NAMALWA (cell line): ENCODE data around the gene HTRA3.

Source experiments
- DNase-seq: peaks from one replicate; pipeline ENCODE4 v3.0.0-alpha.2; 2015; ENCODE audit warnings: low spot score

The HTRA3 gene

DNA sequence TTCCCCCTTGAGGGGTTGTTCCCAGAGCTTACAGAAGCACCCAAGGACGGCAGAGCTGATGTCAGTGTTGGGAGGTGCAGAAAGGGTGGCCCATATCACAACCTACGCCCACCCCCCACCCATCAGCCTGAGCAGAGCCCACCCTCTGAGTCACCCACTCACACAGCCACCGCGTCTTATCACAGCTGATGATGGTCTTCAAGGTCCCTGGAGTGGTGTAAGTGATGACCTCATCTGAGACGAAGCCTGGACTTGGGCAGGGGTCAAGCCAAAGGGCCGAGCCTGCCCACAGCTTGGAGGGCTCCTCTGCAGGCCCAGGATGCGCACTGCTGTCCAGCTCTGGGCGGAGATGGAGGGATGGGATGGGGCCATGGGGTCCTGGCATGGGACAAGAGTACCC is 3.0 kb upstream of the HTRA3 start:
- no peak for DNase-seq

DNA sequence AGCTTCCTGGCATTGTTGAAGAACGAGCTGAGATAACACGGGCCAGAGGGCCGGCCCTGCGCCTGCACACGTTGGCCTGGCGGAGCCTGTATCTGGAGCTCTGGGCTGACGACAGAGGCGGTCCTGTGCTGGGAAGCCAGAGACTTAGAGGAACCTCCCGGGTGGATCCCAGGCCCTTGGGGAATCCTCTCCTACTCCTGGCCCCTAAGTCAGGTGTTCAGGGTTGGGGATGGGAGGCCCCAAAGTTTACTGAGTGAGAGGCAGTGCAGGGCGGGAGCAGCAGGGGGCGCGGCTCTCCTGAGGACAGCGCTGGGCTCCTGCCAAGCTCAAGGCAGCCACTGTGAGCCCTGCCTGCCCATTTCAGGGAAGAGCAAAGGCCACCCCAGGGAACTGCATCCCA is 2.5 kb upstream of the HTRA3 start:
- DNase-seq: peak; percentile 43

DNA sequence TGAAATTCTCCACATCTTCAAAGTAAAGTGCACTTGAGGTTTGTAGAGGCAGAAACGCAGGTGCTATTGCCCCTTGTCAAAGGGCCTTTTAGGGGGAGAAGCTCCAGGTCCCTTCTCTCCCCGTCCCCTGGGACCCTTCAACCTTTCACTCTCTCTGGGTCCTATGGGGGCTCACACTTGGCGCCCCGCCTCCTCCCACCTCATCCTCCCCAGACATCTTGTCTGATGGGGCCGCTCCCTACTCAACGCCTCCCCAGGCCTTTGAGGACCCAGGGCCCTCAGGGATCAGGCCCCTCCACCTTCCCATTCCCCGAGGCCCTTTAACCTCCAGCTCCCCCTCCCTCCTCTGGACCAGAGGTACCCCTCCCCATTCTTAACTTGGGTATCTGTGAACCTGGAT is 1.3 kb upstream of the HTRA3 start:
- no peak for DNase-seq

- DNase-seq: no peak
These were observed 536 bp upstream of the HTRA3 start for GRCh38 chr4:8268901-8269534.

GRCh38 chr4:8270418-8270771 is 841 bp downstream of the HTRA3 start:
- no peak for DNase-seq

DNA sequence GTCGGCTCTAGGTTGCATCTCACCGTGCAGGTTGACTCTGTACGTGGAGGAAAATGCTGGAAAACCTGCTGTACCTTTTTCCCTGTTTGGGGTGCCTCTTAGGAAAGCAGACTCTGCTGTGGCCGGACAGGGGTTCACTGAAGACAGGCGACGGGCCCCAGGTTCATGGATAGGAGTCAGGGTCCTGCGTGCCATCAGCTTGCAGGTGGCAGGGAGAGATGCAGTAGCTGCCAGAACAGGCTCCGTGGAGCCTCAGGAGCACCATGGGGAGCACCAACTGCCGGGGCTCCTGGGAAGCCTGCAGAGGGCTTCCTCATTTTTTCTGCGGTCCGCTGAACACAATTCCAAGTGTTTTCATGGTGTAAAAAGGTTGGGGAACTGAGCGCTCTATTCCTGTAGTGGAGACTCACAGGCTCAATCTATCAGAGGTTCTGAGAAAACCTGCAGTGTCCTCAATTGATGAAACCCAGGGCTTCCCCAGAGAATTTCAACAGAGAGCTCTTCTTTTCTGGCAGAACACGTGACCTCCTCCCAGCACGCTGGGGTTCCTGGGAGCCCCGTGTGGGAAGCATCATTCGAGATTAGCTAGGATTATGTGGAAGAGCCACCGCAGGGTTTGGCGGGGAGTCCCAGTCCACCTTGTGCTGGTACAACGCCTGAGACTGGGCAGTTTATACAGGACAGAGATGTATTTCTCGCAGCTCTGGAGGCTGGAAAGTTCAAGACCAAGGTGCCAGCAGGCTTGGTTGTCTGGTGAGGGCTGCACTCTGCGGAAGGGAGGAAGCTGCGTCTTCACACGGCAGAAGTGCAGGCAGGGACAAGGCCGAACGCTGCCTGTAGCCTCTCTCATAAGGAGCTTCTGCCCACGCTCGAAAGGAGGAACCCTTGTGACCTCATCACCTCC is 1.6 kb downstream of the HTRA3 start:
- DNase-seq: no peak

- DNase-seq: no peak
These were observed 2.3 kb downstream of the HTRA3 start for GRCh38 chr4:8271821-8272220.

- DNase-seq: no peak
These were observed 3.2 kb downstream of the HTRA3 start for GRCh38 chr4:8272472-8273428.

DNA sequence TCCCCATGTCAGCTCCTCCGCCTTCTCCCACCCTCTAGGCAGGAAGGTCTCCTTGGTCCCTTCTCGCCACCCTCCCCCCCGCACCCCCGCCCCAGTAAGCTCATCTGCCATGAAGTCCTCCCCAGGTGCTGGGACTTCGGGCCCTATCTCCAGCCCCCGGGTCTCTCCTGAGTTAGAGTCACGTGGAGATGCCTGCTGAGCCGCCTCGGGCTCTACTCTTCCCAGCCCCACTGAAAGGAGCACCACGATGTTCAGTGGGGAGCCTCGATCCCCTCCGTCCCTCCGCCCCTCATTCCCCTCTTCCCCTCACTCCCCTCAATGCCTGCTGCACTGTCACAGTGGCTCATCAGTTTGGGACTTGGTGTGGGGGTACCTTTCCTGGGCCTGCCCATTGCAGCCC is 3.9 kb downstream of the HTRA3 start:
- no peak for DNase-seq

DNA sequence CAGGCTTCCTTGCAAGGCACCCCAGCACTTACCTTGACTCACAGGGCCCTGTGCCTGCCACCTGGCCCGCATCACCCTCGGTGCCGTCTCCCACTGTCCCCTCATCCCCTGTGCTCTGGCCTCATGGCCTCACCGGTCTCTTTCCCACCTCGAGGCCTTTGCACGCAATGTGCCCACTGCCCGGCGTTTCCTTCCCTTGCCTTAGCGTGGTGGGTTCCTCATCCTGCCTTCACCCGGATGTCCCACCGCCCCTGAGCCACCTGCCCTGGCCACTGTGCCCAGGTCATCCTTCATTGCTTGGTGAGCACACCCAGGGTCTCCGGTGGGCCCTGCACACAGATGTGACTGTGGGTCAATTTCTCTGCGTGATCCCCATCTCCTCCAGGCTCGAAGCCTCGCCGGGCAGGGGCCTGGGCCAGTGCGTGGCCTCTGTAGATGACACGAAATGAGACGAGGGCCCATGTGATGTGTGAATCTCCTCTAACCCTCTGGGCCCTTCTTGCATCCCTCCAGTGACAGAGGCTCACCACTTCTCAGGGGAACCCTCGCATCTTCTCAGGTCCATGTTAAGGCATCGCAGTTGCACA is 4.6 kb downstream of the HTRA3 start:
- DNase-seq: no peak

GRCh38 chr4:8274765-8275547 is 5.4 kb downstream of the HTRA3 start:
- DNase-seq: no peak

DNA sequence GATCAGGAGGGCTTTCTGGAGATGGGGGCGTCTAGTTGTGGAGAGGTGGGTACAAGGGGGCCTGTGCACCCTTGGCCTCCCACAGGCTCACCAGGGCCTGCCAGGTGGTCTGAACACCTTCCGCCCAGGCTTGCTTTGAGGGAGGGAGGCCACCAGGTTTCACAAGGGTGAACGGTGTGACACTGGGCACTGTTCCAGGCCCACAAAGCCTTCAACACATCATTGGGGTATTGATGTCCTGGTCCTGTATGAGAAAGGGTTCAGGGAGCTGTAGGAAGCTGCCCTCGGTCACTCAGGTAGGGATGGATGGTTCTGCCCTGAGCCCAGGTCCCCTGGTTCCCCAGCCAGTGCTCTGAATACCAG is 6.0 kb downstream of the HTRA3 start:
- no peak for DNase-seq

DNA sequence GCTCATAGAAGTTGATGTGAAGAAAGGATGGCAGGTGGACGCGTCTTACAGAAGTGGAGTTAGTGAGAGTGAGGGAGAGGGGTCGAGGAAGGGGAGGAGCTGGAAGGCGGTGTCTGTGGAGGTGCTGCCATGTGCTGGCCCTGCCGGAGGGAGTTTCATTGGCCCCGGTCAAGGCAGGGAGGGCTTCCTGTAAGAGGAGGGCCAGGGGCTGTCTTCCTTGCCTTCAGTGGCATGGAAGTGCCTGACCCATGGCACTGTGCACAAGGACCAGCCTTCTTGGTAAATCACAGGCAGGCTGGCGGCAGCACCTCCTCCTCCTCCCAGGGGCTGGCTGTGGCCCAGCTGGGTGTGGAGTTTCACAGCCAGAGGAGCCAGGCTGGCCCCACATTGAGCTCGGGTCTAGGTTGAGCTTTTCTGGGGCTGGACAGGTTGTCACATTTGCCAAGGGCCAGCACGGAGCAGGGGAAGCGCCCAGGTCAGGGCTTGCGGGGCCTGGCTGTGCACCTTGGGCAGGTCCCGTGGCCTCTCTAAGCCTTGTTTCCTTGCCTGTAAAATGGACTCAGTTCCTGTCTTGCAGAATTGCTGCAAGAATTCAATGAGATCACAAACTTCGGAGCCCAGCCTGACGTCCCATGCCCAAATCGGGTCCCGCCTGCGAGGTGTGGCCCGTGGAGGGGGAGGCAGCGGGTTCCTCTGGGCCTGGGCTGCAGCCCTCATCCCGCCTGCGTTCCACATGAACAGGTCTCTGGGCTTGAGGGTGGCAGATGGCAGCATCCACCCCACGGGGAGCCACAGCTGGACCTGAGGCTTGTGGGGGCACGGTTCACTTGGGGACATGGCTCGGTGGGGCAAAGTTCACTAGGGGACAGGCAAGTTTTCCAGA is 7.0 kb downstream of the HTRA3 start:
- no peak for DNase-seq

DNA sequence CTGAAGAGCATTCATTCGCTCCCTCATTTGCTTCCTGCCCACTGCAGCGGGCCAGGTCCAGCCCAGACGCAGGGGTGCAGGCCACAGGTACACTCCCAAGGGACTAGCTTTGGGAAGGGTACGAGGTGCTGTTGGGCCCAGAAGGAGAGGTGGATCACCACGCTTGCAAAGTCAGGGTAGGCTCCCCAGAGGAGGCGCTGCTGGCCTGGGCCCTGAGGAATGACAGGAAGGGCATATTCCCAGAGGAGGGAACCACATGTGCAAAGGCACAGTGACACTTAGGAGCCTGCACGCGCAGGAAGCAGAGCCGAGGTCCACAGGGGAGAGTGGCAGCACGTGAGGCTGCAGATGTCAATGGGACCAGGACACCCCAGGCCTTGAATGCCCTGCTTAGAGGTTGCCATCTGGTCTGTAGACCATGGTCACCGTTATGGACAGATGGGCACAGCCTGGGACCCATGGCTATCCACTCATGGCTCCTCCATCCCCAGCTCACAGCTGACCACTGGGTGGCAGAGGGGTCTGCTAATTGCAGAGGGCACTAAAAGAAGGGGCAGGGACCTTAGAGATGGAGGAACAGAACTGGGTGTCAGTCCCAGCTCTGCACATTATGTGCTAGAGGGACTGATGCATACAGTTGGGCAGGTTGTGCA is 7.9 kb downstream of the HTRA3 start:
- no peak for DNase-seq

GRCh38 chr4:8278009-8278395 is 8.4 kb downstream of the HTRA3 start:
- no peak for DNase-seq

DNA sequence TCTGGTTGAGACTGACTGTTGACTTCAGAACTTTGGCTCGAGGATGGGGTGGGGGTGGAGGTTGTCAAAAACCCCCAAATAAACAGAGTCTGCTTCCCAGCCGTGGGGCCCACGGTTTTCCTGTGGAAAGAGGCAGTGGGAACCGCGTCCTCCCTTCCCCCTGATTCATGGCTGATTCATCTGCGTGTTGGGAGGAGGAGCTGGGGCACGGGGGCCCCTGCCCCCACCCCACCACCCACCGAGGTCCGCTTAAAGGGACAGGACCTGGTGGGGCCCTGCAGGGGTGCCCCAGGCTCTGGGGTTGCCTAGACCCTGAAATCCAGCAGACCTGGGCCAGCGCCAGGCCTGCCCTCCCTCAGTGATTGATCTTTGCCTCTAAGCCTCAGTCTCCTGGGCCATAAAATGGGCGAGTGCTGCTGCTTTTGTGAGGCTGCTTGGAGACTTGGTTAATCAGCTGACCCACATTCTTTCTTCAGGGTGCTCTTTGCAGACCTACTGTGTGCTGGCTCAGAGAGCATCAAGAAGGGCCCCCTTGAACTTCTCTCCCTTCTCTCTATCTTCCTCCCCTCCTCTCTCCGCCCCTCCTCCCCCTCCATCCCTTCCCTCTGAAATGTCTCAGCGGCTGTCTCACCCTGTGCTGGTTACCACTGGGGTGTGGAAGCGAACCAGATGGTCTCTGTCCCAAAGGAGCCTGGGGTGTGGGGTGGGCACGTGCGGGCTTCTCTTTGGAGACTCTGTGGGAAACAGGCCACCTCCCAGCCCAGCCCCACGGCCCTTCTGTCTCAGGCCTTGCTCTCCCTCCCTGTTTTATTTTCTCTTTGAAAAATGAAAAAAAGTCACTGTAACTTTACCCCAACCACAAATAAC is 9.1 kb downstream of the HTRA3 start:
- no peak for DNase-seq

DNA sequence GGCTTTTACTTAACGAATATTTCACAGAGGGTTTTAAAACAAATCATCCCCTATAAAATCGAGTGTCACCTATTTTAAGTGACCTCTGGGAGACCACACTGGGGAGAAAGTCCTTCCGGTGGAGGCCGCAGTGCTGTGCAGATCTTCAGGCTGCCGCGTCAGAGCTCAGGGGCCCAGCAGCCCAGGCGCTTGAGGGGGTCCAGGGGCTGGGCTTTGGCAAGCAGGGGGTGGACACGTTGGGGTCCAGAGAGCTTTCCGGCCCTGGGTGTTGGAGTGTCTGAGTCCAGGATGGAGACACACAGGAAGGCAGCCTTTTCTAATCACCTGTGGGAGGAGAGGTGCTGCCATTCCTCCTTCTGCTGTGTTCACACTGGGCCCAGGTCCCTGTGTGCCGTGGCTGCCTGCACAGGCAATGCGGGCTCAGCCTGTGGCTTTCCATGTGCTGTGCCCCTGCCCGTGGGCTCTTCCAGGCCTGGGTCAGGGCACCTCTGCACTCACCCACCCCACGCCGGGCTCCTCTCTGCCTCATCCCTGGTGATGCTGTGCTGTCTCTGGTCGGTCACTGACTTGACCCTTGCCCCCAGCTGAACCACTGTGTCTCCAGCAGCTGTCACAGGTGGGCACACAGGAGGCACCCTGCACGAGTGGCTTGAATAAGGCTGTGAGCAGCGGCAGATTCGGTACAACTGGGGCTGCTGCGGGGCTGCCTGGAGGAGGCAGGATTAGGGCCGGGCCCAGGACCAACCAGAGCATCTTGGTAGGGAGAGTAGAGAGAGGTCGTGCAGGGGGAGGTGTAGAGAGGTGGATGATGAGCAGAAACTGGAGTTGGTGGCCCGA is 10.0 kb downstream of the HTRA3 start:
- no peak for DNase-seq
